Dermis blood vessel endothelial cell (primary cell): ENCODE results near the gene SCN4A. TPM values are rescaled to one million over a fixed set of nuclear protein-coding genes. Genes with fewer than 3 reads are reported as not detected.
"Not testable (repeated sequence)": the region's sequence is repeated elsewhere in the genome, so short reads cannot be mapped to it uniquely, and the experiment has no call there.

Experiments
- DNase-seq: peaks from one replicate; pipeline ENCODE4 v3.0.0; 2010
- total RNA-seq: library from RNA; depleted of rRNA; stranded (reverse); fragments of >200 nt; gene quantifications from 2 replicates; pipeline ENCODE4 v1.2.3, GENCODE V29; 2014

Gene SCN4A
- total RNA-seq, 1 donor from 2014 or later = 0.17 TPM

GRCh38 chr17:63984651-63985386, 12.1 kb upstream of the SCN4A start:
- peak; percentile 94 for DNase-seq

DNA sequence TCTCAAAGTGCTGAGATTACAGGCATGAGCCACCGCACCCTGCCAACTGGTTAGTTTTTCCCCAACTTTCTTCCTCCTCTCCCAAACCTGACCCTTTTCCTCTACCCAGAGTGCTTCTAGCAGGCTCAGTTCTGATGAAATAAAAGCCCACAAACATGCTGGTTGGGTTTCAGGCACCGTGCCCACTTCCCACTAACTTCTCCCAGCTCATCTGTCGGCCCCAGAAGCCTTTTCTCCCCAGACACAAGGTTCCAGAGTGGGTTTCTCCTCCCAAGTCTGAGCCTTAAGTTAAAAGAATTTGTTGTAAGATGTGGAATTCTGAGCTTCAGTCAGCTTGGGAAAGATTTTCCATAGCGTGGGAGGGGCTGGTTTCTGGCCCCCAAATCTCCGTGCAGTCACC, 11.5 kb upstream of the SCN4A start:
- no peak for DNase-seq

GRCh38 chr17:63983320-63983719, 10.6 kb upstream of the SCN4A start:
- no peak for DNase-seq

GRCh38 chr17:63982641-63983040, 9.9 kb upstream of the SCN4A start:
- DNase-seq = not testable (repeated sequence)

DNA sequence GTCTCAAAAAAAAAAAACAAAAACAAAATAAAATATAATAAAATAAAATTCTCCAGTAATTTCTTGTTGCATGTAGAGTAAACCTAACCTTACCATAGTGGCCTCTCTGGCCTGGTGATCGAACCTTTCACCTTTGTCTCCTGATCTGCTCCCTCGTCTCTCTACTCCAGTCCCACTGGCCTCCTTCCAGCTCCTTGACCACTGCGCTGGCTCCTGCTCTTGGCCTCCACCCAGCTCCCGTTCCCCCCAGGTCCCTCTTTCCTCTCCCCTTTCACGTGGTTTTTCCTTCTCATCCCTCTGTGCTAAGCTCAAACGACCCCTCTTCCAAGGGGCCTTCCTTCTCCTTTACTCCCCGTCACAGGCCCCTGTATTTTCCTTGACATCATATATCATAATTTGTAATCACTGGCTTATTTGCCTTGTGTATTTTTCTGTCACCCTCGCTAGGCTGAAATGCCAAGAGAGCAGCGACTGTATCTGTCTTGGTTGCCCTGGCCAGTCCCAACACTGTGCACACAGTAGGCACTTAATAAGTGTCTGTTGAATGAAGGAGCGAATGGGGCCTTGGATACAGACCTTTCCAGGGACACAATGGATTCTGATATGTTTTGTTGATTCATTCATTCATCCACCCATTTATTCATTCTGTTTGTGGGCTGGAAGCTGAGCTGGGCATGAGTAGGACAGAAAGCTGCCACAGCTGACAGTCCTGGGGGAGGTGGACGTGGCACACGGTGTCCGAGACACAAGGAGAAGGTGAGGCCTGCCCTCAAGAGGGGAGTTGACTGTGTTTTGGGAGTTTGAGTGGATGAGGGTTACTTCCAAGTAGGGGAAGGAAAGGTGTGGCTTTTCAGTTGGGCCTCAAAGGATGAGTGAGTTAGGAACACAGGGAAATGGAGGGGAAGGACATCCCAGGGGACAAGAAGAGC, 5.8 kb upstream of the SCN4A start:
- no peak for DNase-seq

DNA sequence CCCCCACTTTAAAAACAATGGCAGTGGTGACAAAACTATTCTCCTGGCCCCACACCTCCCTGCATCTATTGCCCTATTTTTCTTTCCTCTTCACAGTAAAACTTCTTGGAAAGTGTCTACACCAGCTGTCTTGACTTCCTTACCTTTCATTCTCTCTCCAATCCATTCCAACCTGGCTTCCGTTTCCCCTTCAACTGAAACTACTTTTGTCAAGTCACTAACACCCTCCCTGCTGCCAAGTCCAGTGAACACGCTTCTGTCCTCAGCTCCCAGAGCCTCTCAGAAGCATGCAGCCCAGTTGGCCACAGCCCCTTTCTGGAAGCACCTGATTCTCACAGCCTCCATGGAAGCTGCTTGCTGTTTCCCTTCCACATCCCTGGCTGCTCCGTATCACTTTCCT, 4.0 kb upstream of the SCN4A start:
- no peak for DNase-seq

- DNase-seq = no peak
Measured at GRCh38 chr17:63975541-63976092, 2.9 kb upstream of the SCN4A start.

- DNase-seq = peak; percentile 73
Measured at GRCh38 chr17:63974594-63975192, 2.0 kb upstream of the SCN4A start.

GRCh38 chr17:63973930-63974593, 1.3 kb upstream of the SCN4A start:
- DNase-seq = no peak

GRCh38 chr17:63973247-63973646, 529 bp upstream of the SCN4A start:
- DNase-seq = no peak

GRCh38 chr17:63969278-63969677, 3.4 kb downstream of the SCN4A start:
- DNase-seq = peak; percentile 36

DNA sequence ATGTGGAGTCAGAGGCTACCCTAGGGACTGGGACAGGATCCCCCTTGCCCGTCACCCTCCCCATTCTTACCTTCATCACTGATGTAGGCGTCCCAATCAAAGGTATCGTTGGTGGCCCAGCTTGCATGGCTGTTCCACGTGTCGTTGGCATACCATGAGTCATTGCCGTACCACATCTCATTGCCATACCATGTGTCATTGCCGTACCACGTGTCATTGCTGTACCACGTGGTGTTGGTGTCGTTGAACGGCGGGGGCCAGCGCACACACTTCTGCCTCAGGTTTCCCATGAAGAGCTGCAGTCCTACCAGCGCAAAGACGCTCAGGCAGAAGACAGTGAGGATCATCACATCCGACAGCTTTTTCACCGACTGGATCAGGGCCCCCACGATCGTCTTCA, 4.8 kb downstream of the SCN4A start:
- DNase-seq = no peak

- DNase-seq = no peak
Measured at GRCh38 chr17:63966646-63967264, 6.0 kb downstream of the SCN4A start.

DNA sequence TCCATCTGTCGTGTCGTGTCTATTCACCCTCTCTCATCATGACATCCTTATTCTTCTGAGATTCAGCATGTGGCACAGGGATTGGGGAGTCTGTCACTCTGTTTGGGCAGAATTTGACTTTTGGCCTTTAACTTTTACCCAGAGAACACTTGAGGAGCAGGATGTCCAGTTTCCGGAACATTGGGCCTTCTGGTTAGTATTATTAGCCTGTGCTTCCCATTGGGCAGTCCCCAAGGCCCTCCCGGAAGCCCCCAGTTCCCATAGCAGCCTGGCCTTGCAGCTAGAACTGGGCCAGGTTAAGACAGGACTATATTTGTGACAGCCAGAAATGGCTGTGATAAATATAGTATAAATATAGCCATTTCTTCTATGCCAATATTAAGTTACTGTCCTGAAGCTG, 9.6 kb downstream of the SCN4A start:
- no peak for DNase-seq

DNA sequence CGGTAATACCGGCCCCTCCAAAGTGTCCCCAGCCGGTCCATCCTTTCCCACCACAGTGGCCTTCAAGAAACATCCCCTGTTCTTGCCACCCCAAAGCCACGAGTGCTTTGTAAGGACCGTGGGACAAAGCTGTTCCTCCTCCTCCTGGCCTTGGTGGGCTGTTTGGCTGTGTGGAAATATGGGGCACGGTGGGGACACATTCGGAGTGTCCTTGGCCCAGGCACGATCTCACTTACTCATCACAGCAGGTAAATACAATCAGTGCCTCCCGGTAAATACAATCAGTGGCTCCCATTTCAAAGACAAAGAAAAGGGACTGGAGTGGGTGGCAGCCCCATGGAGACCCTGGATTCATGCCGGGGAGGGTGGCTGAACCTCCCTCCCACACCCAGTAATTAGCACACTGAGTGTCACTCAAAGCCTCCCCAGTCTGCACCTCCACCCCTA, 10.4 kb downstream of the SCN4A start:
- no peak for DNase-seq

GRCh38 chr17:63961355-63962212, 11.1 kb downstream of the SCN4A start:
- DNase-seq = peak; percentile 59

- DNase-seq = no peak
Measured at GRCh38 chr17:63960430-63960829, 12.3 kb downstream of the SCN4A start.

DNA sequence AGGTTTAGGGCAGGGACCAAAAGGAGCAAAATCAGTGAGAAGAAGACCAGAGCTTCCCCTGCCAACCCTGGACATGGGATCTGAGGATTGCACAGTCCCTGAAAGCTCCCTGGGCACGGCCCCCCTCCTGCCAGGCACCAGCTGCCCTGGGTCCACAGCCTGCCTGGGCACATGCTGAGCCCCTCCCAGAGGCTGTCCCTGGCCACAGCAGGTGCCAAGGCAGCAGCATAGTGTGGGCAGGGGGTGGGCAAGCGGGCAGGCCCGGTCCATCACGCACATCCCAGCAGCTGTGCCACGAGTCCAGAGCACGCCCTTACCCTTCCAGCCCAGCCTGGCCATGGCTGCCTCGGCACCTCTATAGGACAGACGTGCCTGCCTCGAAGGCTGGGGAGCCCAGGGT, 12.7 kb downstream of the SCN4A start:
- DNase-seq = no peak

GRCh38 chr17:63956296-63956920, 16.3 kb downstream of the SCN4A start:
- DNase-seq = no peak

DNA sequence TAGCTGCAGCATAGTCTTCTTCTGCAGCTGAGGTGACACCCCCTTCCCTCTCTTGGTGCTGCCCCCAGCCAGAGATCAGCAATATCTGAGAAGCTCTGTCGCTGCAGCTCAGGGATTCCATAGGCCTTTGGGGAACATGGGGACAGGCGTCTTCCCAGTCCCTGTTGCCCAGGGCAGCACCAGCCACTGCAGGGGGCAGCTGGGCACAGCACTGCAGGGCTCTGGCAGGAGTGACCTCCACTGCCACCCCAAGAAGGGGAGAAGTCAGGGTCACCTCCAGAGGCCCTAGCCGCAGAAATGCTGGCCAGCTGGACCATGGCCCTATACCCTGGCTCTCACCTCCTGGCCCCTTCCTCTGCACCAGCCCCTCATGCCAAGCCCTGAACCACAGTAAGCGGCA, 16.9 kb downstream of the SCN4A start:
- no peak for DNase-seq

DNA sequence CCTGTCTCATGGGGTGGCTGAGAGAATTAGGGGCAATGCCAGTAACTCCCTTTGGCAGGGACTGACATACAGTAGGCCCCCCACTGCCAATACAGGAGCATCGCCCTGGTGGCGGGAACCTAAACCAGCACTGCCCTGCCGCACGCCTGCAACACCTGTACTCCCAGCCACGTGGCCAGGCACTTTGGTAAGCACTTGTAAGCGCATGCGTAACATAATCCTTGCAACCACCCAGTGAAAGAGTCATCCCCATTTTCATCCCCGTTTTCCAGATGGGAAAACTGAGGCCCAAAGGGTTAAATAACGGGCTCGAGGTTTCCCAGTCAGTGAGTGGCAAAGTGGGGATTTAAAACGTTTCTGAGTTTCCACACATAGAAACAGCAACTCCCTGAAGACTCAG, 17.5 kb downstream of the SCN4A start:
- no peak for DNase-seq
